ENCODE data around the gene MAP3K6. TPM values are rescaled to one million over a fixed set of nuclear protein-coding genes. Genes with fewer than 3 reads are reported as not detected.
A peak's percentile ranks its signal among the peaks of the same experiment; 100 is the strongest.

The MAP3K6 gene
- total RNA-seq, 1 donor from 2014 or later, result 8.6 TPM

- H3K27me3 ChIP-seq (ENCODE audit: control insufficient read depth, insufficient read depth, low read length), result peaks cover 9% of the 10 kb centered on the region
- no peak for DNase-seq (ENCODE audit: low read depth)
Observed at GRCh38 chr1:27394282-27394658, 27.5 kb upstream of the MAP3K6 start.

GRCh38 chr1:27393641-27394281 lies 27.0 kb upstream of the MAP3K6 start:
- no peak for DNase-seq (ENCODE audit: low read depth)
- Histone ChIP-seq H3K4me3 (ENCODE audit: low read depth, low read length) (no peak overlapping the region), H3K36me3 (ENCODE audit: control insufficient read depth, insufficient read depth, low read length) (no peaks in the 10 kb centered on the region), H3K27me3 (ENCODE audit: control insufficient read depth, insufficient read depth, low read length) (peaks cover 6% of the 10 kb centered on the region)
- no peak for TF ChIP-seq CTCF (IDR thresholded peaks at IDR 0.05; ENCODE audit: insufficient read depth, low read length, poor library complexity, severe bottlenecking)

More at GRCh38 chr1:27394282-27394658, 27.5 kb upstream of the MAP3K6 start:
- TF ChIP-seq CTCF (IDR thresholded peaks at IDR 0.05; ENCODE audit: insufficient read depth, low read length, poor library complexity, severe bottlenecking), result no peak
- H3K4me3 ChIP-seq (ENCODE audit: low read depth, low read length), result no peak overlapping the region
- H3K36me3 ChIP-seq (ENCODE audit: control insufficient read depth, insufficient read depth, low read length), result no peaks in the 10 kb centered on the region

GRCh38 chr1:27392778-27393635 lies 26.2 kb upstream of the MAP3K6 start:
- Histone ChIP-seq H3K36me3 (ENCODE audit: control insufficient read depth, insufficient read depth, low read length) (no peaks in the 10 kb centered on the region), H3K27me3 (ENCODE audit: control insufficient read depth, insufficient read depth, low read length) (peaks cover 6% of the 10 kb centered on the region), H3K4me3 (ENCODE audit: low read depth, low read length) (peak overlapping the region; percentile 74)
- TF ChIP-seq CTCF (IDR thresholded peaks at IDR 0.05; ENCODE audit: insufficient read depth, low read length, poor library complexity, severe bottlenecking), result peak; percentile 45
- DNase-seq (ENCODE audit: low read depth), result no peak

GRCh38 chr1:27392096-27392777 lies 25.5 kb upstream of the MAP3K6 start, which contains the start of gene GPR3:
TSS of gene GPR3 (plus strand) at chr1:27392622. CDS start at chr1:27393799, 1,177 bp downstream.
- peaks cover 6% of the 10 kb centered on the region for H3K27me3 ChIP-seq (ENCODE audit: control insufficient read depth, insufficient read depth, low read length)
- no peak for DNase-seq (ENCODE audit: low read depth)
- peak; percentile 64 for TF ChIP-seq CTCF (IDR thresholded peaks at IDR 0.05; ENCODE audit: insufficient read depth, low read length, poor library complexity, severe bottlenecking)
- H3K36me3 ChIP-seq (ENCODE audit: control insufficient read depth, insufficient read depth, low read length), result no peaks in the 10 kb centered on the region
- H3K4me3 ChIP-seq (ENCODE audit: low read depth, low read length), result peak within 1 kb of the TSS; percentile 74

- Histone ChIP-seq H3K36me3 (ENCODE audit: control insufficient read depth, insufficient read depth, low read length) (no peaks in the 10 kb centered on the region), H3K4me3 (ENCODE audit: low read depth, low read length) (peak overlapping the region; percentile 74), H3K27me3 (ENCODE audit: control insufficient read depth, insufficient read depth, low read length) (peaks cover 6% of the 10 kb centered on the region)
- no peak for TF ChIP-seq CTCF (IDR thresholded peaks at IDR 0.05; ENCODE audit: insufficient read depth, low read length, poor library complexity, severe bottlenecking)
- no peak for DNase-seq (ENCODE audit: low read depth)
Observed at GRCh38 chr1:27391511-27392095, 24.8 kb upstream of the MAP3K6 start.

All from kidney epithelial cell (primary cell).